Activated CD4-positive, alpha-beta T cell treated with anti-CD3 and anti-CD28 coated beads, Interleukin-2, Interleukin-6, amounts not matched to agents 100 ng/mL and 50 ng/mL, durations not matched to agents 16 hours and 8 hours (primary cell): ENCODE results near the gene TFE3.
"Not testable (repeated sequence)": the region's sequence is repeated elsewhere in the genome, so short reads cannot be mapped to it uniquely, and the experiment has no call there.

Source experiments
- DNase-seq: peaks from one replicate; pipeline ENCODE4 v3.0.0-alpha.2; 2020

The TFE3 gene

GRCh38 chrX:48999030-48999429 lies 44.1 kb downstream of the TFE3 start:
- peak; percentile 15 for DNase-seq

- no peak for DNase-seq
Measured at GRCh38 chrX:48998391-48998790, 44.8 kb downstream of the TFE3 start.

GRCh38 chrX:48997865-48998264 lies 45.3 kb downstream of the TFE3 start:
- no peak for DNase-seq

- DNase-seq: no peak
Measured at GRCh38 chrX:48997455-48997854, 45.7 kb downstream of the TFE3 start.

GRCh38 chrX:48996969-48997368 lies 46.2 kb downstream of the TFE3 start:
- DNase-seq: peak; percentile 20

GRCh38 chrX:48992341-48992740 lies 50.8 kb downstream of the TFE3 start:
- DNase-seq: no peak

GRCh38 chrX:48989483-48989882 lies 53.7 kb downstream of the TFE3 start:
- DNase-seq: no peak

GRCh38 chrX:48983896-48984295 lies 59.3 kb downstream of the TFE3 start:
- DNase-seq: no peak

GRCh38 chrX:48983081-48983480 lies 60.1 kb downstream of the TFE3 start:
- DNase-seq: no peak

- DNase-seq: no peak
Measured at GRCh38 chrX:48981178-48981577, 62.0 kb downstream of the TFE3 start.

GRCh38 chrX:48980341-48980740 lies 62.8 kb downstream of the TFE3 start:
- not testable (repeated sequence) for DNase-seq
